Mesenchymal stem cell (in vitro differentiated cells and primary cell): ENCODE measurements around the gene LEMD3.

Experiments
- DNase-seq: peaks from one replicate; pipeline ENCODE4 v3.0.0-alpha.2; 2013
- H2AFZ ChIP-seq: one replicate; pipeline ENCODE4 v1.6.1; 2013; ENCODE audit warnings: low read depth, mild to moderate bottlenecking, control low read depth, inconsistent platforms, low read length, moderate library complexity
- H2AK5ac ChIP-seq: 2 replicates; pipeline ENCODE4 v1.6.1; 2013; ENCODE audit warnings: low read length, moderate library complexity, mild to moderate bottlenecking, inconsistent platforms; ENCODE audit not compliant: severe bottlenecking
- H2BK120ac ChIP-seq: one replicate; pipeline ENCODE4 v1.6.1; 2013; ENCODE audit warnings: low read depth, mild to moderate bottlenecking, inconsistent platforms, low read length, moderate library complexity
- H2BK12ac ChIP-seq, 2 experiments: one replicate each; pipeline ENCODE4 v1.6.1; 2013; ENCODE audit warnings: inconsistent platforms in 2 of 2, low read length in 2 of 2, mild to moderate bottlenecking in 2 of 2, moderate library complexity in 2 of 2, control low read depth in 1 of 2
- H2BK15ac ChIP-seq: one replicate; pipeline ENCODE4 v1.6.1; 2013; ENCODE audit warnings: mild to moderate bottlenecking, low read depth, inconsistent platforms; ENCODE audit not compliant: poor library complexity, severe bottlenecking
- H2BK5ac ChIP-seq: 2 replicates; pipeline ENCODE4 v1.6.1; 2013; ENCODE audit warnings: low read depth, mild to moderate bottlenecking, low read length, control low read depth, inconsistent platforms; ENCODE audit not compliant: poor library complexity, severe bottlenecking
- H3K14ac ChIP-seq, 2 experiments: one replicate each; pipeline ENCODE4 v1.6.1; 2013; ENCODE audit warnings: inconsistent platforms in 2 of 2, low read length in 2 of 2, control low read depth in 1 of 2, mild to moderate bottlenecking in 1 of 2, moderate library complexity in 1 of 2
- H3K18ac ChIP-seq, 2 experiments: one replicate each; pipeline ENCODE4 v1.6.1; 2013; ENCODE audit warnings: inconsistent platforms in 2 of 2, low read length in 2 of 2, control low read depth in 1 of 2, low read depth in 1 of 2, mild to moderate bottlenecking in 1 of 2
- H3K23ac ChIP-seq, 2 experiments: one replicate each; pipeline ENCODE4 v1.6.1; 2013; ENCODE audit warnings: inconsistent platforms in 2 of 2, low read length in 2 of 2, mild to moderate bottlenecking in 2 of 2, moderate library complexity in 2 of 2, control low read depth in 1 of 2
- H3K27ac ChIP-seq: 2 replicates; pipeline ENCODE4 v1.5.1; 2013; ENCODE audit warnings: mild to moderate bottlenecking, moderate library complexity, low read length, control low read depth, inconsistent platforms; ENCODE audit not compliant: poor library complexity, severe bottlenecking
- H3K27me3 ChIP-seq, 2 experiments: 2 replicates each; pipeline versions ENCODE4 v1.6.1 to v1.7.0; 2013; ENCODE audit warnings: low read length in 2 of 2, mild to moderate bottlenecking in 2 of 2, moderate library complexity in 2 of 2, control low read depth in 1 of 2, inconsistent platforms in 1 of 2; ENCODE audit not compliant: control insufficient read depth in 1 of 2, insufficient read depth in 1 of 2
- H3K36me3 ChIP-seq, 2 experiments: 2 replicates each; pipeline versions ENCODE4 v1.6.1 to v1.7.0; 2013; ENCODE audit warnings: low read length in 2 of 2, control low read depth in 1 of 2, inconsistent platforms in 1 of 2, low read depth in 1 of 2, mild to moderate bottlenecking in 1 of 2; ENCODE audit not compliant: insufficient read depth in 2 of 2, control insufficient read depth in 1 of 2
- H3K4ac ChIP-seq, 2 experiments: one replicate each; pipeline ENCODE4 v1.6.1; 2013; ENCODE audit warnings: inconsistent platforms in 2 of 2, low read length in 2 of 2, mild to moderate bottlenecking in 2 of 2, moderate library complexity in 2 of 2, control low read depth in 1 of 2, low read depth in 1 of 2
- H3K4me1 ChIP-seq: 2 replicates; pipeline ENCODE4 v1.6.1; 2013; ENCODE audit warnings: low read depth, low read length, control low read depth; ENCODE audit not compliant: control insufficient read depth, insufficient read depth
- H3K4me2 ChIP-seq: 2 replicates; pipeline ENCODE4 v1.6.1; 2013; ENCODE audit warnings: low read length, mild to moderate bottlenecking, inconsistent platforms; ENCODE audit not compliant: poor library complexity, severe bottlenecking
- H3K4me3 ChIP-seq, 2 experiments: 2 replicates each; pipeline versions ENCODE4 v1.5.1 to v1.7.0; 2013; ENCODE audit warnings: low read length in 2 of 2, mild to moderate bottlenecking in 2 of 2, control low read depth in 1 of 2, low read depth in 1 of 2; ENCODE audit not compliant: insufficient read depth in 1 of 2
- H3K79me1 ChIP-seq: replicated peaks from 2 replicates; pipeline ENCODE4 v1.6.1; 2013; ENCODE audit warnings: mild to moderate bottlenecking, control low read depth, low read length, inconsistent platforms; ENCODE audit not compliant: poor library complexity, severe bottlenecking
- H3K9ac ChIP-seq: 2 replicates; pipeline ENCODE4 v1.7.0; 2013; ENCODE audit warnings: mild to moderate bottlenecking, low read length, moderate library complexity
- H3K9me3 ChIP-seq: 2 replicates; pipeline ENCODE4 v1.7.0; 2013; ENCODE audit warnings: mild to moderate bottlenecking, low read length; ENCODE audit not compliant: control insufficient read depth
- H4K8ac ChIP-seq: one replicate; pipeline ENCODE4 v1.6.1; 2013; ENCODE audit warnings: inconsistent platforms, mild to moderate bottlenecking, low read length, moderate library complexity
- H4K91ac ChIP-seq: one replicate; pipeline ENCODE4 v1.6.1; 2013; ENCODE audit warnings: mild to moderate bottlenecking, low read length, inconsistent platforms
- WGBS: methylation state at CpG from one replicate; pipeline ENCODE4 v1.1.7; 2013; ENCODE audit warnings: mixed read lengths; 5-methylcytosine and 5-hydroxymethylcytosine counted together

Gene LEMD3

GRCh38 chr12:65205886-65206285, 36.5 kb downstream of the LEMD3 start:
- H4K91ac ChIP-seq = no peak overlapping the region
- no peaks in the 10 kb centered on the region for H3K36me3 ChIP-seq
- H2AK5ac ChIP-seq = no peak overlapping the region
- no peak overlapping the region for H2BK15ac ChIP-seq
- no peak overlapping the region for H3K4ac ChIP-seq
- H3K9ac ChIP-seq = no peak overlapping the region
- H3K23ac ChIP-seq = no peak overlapping the region
- no peak overlapping the region for H2AFZ ChIP-seq
- H3K18ac ChIP-seq = no peak overlapping the region
- H3K4me3 ChIP-seq = no peak overlapping the region
- no peak overlapping the region for H3K4me2 ChIP-seq
- H4K8ac ChIP-seq = no peak overlapping the region
- H3K27ac ChIP-seq = no peak overlapping the region
- H3K79me1 ChIP-seq = peaks cover 12% of the 10 kb centered on the region
- no peak overlapping the region for H2BK5ac ChIP-seq
- DNase-seq = no peak
- no peak overlapping the region for H2BK12ac ChIP-seq
- H3K9me3 ChIP-seq = no peaks in the 10 kb centered on the region
- H2BK120ac ChIP-seq = no peak overlapping the region
- H3K14ac ChIP-seq = no peak overlapping the region
- H3K4me1 ChIP-seq = no peaks in the 10 kb centered on the region
- H3K27me3 ChIP-seq = no peaks in the 10 kb centered on the region

- no peak for DNase-seq
- Histone ChIP-seq H3K23ac (no peak overlapping the region), H2BK15ac (no peak overlapping the region), H3K4me1 (no peaks in the 10 kb centered on the region), H2AK5ac (no peak overlapping the region), H3K9me3 (no peaks in the 10 kb centered on the region), H3K36me3 (peaks cover 0 to 3% of the 10 kb centered on the region in 2 experiments), H2AFZ (no peak overlapping the region), H2BK5ac (no peak overlapping the region), H4K91ac (no peak overlapping the region), H2BK12ac (no peak overlapping the region), H3K9ac (no peak overlapping the region), H2BK120ac (no peak overlapping the region), H3K27me3 (no peaks in the 10 kb centered on the region), H3K27ac (no peak overlapping the region), H3K4me2 (no peak overlapping the region), H3K4me3 (no peak overlapping the region), H3K4ac (no peak overlapping the region), H3K18ac (no peak overlapping the region), H4K8ac (no peak overlapping the region), H3K79me1 (peaks cover 14% of the 10 kb centered on the region), H3K14ac (no peak overlapping the region)
- WGBS = 98% methylated on average over 2 of the region's 2 CpGs
These were observed 38.7 kb downstream of the LEMD3 start for GRCh38 chr12:65208125-65208524.

- Histone ChIP-seq H3K23ac (no peak overlapping the region), H3K18ac (no peak overlapping the region), H3K9me3 (no peaks in the 10 kb centered on the region), H2BK15ac (no peak overlapping the region), H2AFZ (no peak overlapping the region), H3K27me3 (no peaks in the 10 kb centered on the region), H3K27ac (no peak overlapping the region), H3K4me2 (no peak overlapping the region), H4K8ac (no peak overlapping the region), H2BK120ac (no peak overlapping the region), H3K4ac (no peak overlapping the region), H3K36me3 (peaks cover 2 to 6% of the 10 kb centered on the region in 2 experiments), H3K4me3 (no peak overlapping the region), H3K14ac (no peak overlapping the region), H4K91ac (no peak overlapping the region), H2BK5ac (no peak overlapping the region), H3K79me1 (peaks cover 12% of the 10 kb centered on the region), H2AK5ac (no peak overlapping the region), H3K9ac (no peak overlapping the region), H3K4me1 (no peaks in the 10 kb centered on the region), H2BK12ac (no peak overlapping the region)
- 100% methylated on average over 2 of the region's 3 CpGs for WGBS
- DNase-seq = no peak
These were observed 39.7 kb downstream of the LEMD3 start for GRCh38 chr12:65208964-65209654.

- H2AK5ac ChIP-seq = no peak overlapping the region
- DNase-seq = no peak
- no peak overlapping the region for H2BK5ac ChIP-seq
- H3K27me3 ChIP-seq = no peaks in the 10 kb centered on the region
- H3K23ac ChIP-seq = no peak overlapping the region
- H4K8ac ChIP-seq = no peak overlapping the region
- H3K4me2 ChIP-seq = no peak overlapping the region
- no peak overlapping the region for H3K9ac ChIP-seq
- H4K91ac ChIP-seq = no peak overlapping the region
- H2BK15ac ChIP-seq = no peak overlapping the region
- no peaks in the 10 kb centered on the region for H3K4me1 ChIP-seq
- H3K4me3 ChIP-seq = no peak overlapping the region
- H3K18ac ChIP-seq = no peak overlapping the region
- H3K9me3 ChIP-seq = no peaks in the 10 kb centered on the region
- H2BK120ac ChIP-seq = no peak overlapping the region
- peaks cover 2 to 10% of the 10 kb centered on the region in 2 experiments for H3K36me3 ChIP-seq
- no peak overlapping the region for H2BK12ac ChIP-seq
- H3K14ac ChIP-seq = no peak overlapping the region
- no peak overlapping the region for H2AFZ ChIP-seq
- WGBS = no CpG with 5 or more reads among the region's 2 CpGs
- H3K27ac ChIP-seq = no peak overlapping the region
- peaks cover 10% of the 10 kb centered on the region for H3K79me1 ChIP-seq
- no peak overlapping the region for H3K4ac ChIP-seq
These were observed 40.3 kb downstream of the LEMD3 start for GRCh38 chr12:65209655-65210043.
